HG03103 (cell line): Measurements from ENCODE around the gene CD6.

ENCODE experiments used
- ATAC-seq: cut with Tn5 transposase; IDR thresholded peaks from one replicate; pipeline ENCODE4 v1.9.1; 2021; ENCODE audit warnings: low read depth; ENCODE audit not compliant: unreplicated experiment

The CD6 gene

DNA sequence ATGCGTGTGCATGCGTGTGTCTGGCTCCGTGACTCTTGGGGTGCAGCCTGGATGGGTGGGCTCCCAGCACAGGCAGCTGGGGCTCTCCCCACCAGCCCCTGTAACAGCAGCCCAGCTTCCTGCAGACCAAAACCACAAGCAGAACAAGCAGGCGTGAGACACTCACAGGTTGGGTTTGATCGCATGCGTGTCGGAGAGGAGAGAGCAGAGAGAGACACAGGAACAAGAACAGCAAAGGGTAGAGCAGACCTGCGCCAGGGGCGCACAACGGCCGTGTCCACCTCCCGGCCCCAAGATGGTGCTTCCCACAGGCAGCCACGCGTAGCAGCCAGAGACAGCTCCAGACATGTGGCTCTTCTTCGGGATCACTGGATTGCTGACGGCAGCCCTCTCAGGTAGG, at the start of gene CD6:
Gene CD6, plus strand, starts transcription at position 161 of the 400 bp plus-strand sequence. Its CDS starts 186 bp downstream, at position 347.
- ATAC-seq = no peak

GRCh38 chr11:60921777-60922335, 49.6 kb upstream of the CD6 start:
- no peak for ATAC-seq

DNA sequence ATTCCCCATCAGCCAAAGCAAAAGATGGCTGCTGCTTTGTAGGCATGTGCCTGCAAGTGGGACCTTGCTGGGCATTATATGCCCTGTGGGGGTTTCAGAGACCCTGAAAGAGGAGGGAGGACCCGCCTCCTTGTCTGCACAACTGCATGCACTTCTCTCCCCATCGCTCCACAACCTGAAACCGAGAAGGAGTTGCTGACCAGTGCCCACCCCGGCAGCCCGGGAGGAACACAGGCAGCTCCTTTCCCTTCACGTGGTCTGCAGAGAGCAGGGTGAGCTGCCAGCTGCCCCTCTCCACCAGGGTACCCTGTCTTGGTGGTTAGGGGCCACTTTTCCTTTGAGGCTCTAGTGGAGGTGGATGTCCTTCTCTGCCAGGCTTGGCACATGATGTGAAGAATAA, 48.6 kb upstream of the CD6 start:
- ATAC-seq = no peak

- no peak for ATAC-seq
These were observed 48.2 kb upstream of the CD6 start for GRCh38 chr11:60923326-60923725.

- no peak for ATAC-seq
These were observed 47.7 kb upstream of the CD6 start for GRCh38 chr11:60923800-60924109.

DNA sequence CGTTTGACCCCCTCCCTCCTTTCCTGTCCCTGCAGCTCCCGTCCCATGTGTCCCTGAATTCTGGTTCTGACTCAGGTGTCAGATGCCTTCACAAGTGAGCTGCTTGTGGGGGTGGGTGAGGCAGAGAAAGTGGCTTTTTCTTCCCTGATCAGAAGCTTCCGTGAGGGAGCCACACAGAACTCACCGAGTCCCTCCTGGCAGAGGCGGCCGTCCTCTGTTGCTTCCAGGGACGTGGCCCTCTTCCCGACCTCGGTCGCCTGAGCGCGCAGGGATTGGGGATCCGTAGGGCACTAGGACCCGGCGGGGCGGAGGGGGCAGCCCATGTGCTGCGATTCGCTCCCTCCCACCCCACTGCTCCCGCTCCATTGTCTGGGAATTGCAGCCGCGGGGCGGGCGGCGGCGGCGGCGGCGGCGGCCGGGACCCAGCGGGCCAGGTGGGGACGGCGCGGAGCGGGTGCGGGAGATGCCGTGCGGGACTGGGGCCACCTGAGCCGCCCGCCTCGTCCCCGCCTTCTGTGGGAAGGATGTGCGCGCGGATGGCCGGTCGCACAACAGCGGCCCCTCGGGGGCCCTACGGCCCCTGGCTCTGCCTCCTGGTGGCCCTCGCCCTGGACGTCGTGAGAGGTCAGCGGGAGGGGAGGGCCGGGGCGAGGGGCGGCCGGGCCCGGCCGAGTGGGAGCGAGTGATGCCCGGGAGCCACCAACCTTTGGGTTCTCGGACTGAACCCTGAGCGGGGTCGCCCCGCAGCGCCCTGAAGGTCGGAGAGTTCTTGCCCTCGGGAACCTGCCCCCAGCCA, 47.2 kb upstream of the CD6 start, which contains the start of gene TMEM132A:
Gene TMEM132A, plus strand, starts transcription at position 351 of the 796 bp plus-strand sequence. Its CDS starts 174 bp downstream, at position 525.
- ATAC-seq = no peak

GRCh38 chr11:60924906-60925853, 46.3 kb upstream of the CD6 start:
- no peak for ATAC-seq

GRCh38 chr11:60925868-60926267, 45.6 kb upstream of the CD6 start:
- no peak for ATAC-seq

GRCh38 chr11:60926500-60926899, 45.0 kb upstream of the CD6 start:
- no peak for ATAC-seq

- ATAC-seq = no peak
These were observed 44.4 kb upstream of the CD6 start for GRCh38 chr11:60927061-60927592.

DNA sequence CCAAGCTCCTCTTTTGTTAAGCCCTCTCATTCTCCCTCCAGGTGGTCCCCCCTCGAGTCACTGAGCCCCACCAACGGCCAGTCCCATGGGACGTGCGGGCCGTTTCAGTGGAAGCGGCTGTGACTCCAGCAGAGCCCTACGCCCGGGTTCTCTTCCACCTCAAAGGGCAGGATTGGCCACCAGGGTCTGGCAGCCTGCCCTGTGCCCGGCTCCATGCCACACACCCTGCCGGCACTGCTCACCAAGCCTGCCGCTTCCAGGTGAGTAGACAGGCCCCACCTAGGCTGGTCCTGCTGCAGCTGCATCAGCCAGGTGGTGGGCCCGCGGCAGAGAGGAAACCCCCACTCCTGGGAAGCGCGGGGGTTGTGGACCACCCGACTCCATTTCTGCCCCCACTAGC, 43.9 kb upstream of the CD6 start:
- no peak for ATAC-seq

- ATAC-seq = no peak
These were observed 42.9 kb upstream of the CD6 start for GRCh38 chr11:60928563-60929001.

DNA sequence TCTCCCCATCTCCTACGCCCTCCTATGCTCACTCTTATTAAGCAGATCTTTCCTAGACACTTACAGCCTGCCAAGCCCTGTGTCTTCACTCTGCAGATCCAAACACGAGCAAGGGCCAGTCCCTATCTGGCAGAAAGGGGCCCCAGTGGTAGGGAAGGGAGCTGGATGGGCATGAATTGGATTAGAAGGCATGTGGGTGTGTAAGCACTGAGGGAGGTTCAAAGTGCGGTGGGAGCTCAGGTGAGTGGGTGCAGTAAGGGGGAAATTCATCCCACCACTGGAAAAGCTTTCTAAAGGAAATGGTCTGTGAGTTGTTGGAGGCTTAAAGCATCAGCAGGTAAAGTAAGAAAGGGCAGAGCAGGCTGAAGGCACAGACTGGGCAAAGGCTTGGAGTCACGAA, 41.7 kb upstream of the CD6 start:
- no peak for ATAC-seq

DNA sequence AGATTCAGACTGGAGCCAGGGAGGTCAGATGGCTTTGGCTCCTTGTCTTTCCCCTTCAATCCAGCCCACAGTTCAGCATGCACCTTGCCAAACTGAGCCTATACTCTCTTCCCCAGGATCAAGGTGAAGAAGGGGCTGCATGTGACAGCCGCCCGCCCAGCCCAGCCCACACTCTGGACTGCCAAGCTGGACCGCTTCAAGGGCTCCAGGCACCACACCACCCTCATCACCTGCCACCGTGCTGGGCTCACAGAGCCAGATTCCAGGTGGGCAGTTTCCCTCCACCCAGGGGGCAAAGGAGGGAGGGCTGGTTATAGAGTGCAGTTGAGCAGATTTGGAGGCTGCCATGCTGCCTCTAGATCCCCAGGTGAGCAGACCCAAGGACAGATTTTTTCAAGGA, 41.1 kb upstream of the CD6 start:
- ATAC-seq = no peak

DNA sequence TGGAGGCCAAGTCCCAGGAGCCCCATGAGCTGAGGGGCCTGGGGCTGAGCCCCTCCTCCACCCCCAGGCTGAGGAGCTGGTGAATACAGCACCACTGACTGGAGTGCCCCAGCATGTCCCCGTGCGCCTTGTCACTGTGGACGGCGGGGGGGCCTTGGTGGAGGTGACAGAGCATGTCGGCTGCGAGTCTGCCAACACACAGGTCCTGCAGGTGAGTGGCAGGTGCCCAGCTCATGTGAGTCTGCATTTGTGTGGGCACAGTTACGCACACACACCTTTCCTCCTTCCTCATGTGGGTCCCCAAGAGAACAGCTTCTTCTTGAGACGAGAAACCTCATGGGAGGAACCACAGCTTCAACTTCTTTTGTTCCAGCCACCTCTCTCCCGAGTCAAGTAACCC, 39.6 kb upstream of the CD6 start:
- no peak for ATAC-seq

DNA sequence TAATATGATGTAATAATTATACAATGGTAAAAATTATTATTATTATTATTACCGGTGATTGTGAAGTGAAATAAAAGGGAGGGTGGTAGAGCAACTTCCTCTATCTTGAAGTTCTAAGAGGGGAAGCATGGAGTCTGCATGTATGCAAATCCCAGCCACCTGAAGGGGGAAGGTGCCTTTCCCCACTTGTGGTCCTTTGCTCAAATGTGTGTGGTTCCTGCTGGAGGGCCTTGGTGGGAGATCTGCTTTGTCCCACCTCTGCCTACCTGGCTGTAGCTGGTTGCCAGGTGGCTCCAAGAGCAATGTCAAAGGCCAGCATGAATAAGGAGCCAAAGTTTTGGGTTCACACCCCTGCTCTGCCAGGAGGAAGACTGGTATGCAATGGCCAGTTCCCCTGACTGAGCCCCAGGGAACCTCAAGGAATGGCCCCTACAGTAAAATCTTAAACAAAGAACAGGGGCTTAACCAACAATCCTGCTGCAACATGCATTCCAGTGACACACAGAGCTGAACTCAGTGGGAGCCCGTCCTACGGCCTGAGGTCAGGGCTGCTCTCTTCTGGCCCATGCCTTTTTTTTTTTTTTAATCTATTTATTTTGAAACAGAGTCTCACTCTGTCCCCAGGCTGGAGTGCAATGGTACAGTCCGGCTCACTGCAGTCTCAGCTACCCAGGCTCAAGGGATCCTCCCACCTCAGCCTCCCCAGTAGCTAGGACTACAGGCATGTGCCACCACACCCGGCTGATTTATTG, 38.7 kb upstream of the CD6 start:
- no peak for ATAC-seq

- ATAC-seq = no peak
These were observed 37.9 kb upstream of the CD6 start for GRCh38 chr11:60933416-60934123.

GRCh38 chr11:60934124-60934789, 37.2 kb upstream of the CD6 start:
- no peak for ATAC-seq
